ENCODE results near the gene TLX3.
"Not testable (repeated sequence)": the region's sequence is repeated elsewhere in the genome, so short reads cannot be mapped to it uniquely, and the experiment has no call there.

Gene TLX3

DNA sequence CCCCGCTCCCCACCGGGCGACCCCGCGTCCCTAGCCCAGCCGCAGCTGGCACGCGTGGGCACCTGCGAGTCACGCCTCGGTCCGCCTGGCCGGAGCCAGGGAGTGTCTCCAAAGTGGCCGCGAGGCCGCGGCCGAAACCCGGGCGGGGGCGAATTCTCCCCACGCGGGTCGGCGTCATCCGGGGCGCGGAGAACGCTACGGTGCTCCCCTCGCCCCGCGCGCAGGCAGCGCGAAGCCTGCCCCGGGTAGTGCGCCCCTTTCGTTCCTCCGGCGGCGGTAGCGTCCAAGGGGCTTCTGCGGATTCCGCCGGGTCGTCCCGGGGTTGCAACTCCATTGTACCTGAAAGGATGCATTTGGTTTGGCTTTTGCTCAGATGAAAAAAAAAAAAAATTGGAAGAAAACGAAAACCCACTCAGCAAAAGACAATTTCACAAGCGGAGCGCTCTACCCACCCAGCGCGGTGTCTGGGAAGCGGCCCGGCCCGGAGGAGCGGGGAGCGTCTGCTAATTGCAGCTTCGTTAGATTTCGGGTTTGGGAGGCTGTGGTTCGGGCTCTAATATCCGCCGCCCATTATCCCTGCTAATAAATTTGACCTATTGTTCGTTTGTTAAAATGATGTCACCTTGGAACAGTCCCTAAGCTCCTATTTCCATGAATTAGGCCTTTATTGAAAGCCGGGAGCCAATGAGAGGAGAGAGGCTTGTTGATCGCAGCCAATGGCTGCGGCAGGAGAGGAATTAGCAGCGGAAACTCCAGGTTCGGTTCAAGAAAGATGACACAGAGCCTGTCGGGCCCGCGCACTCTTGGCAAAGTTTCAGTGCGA is at the start of gene TLX3:
Gene TLX3 (plus strand): TSS at position 796 of the 823 bp plus-strand sequence. CDS start 118 bp downstream, outside the sequence.
- DNase-seq: no peak

DNA sequence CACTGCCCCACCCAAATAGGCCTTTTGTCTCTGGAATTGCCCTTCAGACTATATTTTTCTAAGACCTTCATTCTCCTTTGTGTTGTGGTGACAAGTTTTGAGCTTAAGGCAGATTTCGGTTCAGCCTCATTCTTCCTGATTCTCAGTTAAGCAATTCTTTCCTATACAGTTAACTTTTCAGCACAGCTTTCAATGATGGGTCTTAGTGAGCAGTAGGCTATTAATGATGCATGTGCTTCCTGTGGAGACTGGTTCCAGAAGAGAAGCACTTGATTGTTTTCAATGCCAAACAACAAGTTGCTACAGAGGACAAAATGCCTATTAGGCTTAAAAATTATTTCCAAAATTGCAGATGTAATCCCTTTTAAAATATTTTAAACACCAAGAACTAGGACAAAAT is 47.7 kb upstream of the TLX3 start:
- DNase-seq: no peak

DNA sequence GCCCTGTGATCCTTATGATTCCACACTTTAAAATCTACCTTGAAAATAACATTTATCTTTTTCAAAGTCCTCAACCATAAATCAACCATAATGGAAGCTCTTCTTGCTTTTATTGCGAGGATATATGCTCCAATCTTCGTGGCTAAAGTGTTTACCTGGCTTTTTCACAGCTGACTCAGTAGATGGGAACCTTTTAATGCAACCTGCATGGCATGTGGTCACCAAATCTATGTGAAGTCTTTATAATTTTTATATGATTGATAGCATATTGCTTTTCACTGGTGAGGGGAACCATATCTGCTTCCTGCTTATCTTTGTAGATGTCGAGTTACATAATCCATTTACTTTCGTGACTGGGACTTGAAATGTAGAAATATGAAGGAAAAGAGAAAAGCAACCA is 47.1 kb upstream of the TLX3 start:
- DNase-seq: no peak

DNA sequence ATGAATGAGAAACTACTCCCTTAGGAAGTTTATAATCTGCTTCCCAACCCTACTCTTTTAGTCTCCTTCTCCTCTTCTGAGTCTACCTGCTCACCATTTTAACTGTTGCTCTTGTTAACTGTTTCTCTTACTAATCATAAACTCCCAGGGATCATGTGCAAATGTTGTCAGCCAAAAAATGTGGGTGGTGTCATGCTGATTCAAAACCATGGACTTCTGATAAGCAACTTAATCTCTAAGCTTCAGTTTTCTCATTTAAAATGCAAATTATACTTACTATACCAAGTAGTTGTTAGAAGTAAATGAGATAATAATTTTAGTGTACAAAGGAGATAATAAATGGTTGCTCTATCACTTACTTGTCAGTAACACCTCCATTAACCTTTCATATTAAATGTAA is 45.9 kb upstream of the TLX3 start:
- DNase-seq: no peak

DNA sequence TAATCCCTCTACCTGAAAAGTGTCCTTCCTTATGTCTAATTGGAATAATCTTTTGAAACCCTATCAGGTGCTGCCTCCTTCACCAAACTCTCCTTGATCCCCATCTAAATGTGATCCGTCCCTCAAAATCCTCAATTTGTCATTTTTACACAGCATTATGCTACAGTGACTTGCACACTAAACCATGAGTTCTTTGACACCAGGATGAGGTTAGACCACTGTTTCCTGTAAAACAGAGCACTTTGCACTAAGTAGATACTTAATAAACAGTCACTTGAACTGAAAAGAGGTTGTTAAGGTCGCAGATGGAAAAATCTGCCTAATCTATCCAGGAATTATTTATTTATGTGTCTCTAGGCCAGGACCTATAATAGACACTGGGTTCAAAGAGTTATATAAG is 44.2 kb upstream of the TLX3 start:
- DNase-seq: no peak

GRCh38 chr5:171268700-171269620 is 40.1 kb upstream of the TLX3 start:
- no peak for DNase-seq

DNA sequence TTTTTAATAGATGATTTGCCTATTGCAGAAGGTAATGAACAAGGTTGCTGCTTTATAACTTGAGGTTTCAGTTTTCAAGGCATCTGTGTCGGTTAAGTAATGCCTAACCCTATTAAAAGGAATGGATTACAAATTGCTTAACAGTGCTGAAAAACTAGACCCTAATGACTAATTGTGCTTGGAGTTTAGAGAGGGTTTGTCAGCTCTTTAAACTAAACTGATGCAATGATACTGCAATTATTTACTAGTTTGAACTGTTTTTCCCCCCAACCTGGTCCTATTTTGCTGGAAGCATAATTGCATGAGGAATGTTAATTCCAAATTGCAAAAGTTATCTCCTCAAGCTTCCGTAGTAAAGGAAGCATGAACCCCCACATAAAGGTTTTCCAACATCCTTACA is 39.3 kb upstream of the TLX3 start:
- no peak for DNase-seq

GRCh38 chr5:171270136-171270535 is 38.9 kb upstream of the TLX3 start:
- DNase-seq: no peak

DNA sequence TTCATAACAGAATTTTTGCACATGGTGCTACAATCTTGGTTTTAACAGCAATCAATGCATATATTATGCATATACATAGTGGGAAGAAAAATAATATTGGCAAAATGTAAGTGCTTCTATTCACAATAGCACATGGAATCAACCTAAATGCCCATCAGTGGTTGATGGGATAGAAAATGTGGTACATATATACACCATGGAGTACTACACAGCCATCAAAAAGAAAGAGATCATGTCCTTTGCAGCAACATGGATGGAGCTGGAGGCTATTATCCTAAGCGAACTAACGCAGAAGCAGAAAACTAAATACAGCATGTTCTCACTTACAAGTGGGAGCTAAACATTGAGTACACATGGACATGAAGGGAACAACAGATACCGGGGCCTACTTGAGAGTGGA is 37.2 kb upstream of the TLX3 start:
- DNase-seq: no peak

- no peak for DNase-seq
These were observed 35.8 kb upstream of the TLX3 start for GRCh38 chr5:171272996-171273970.

- no peak for DNase-seq
These were observed 33.1 kb upstream of the TLX3 start for GRCh38 chr5:171275841-171276544.

GRCh38 chr5:171283753-171284152 is 25.3 kb upstream of the TLX3 start:
- DNase-seq: no peak

DNA sequence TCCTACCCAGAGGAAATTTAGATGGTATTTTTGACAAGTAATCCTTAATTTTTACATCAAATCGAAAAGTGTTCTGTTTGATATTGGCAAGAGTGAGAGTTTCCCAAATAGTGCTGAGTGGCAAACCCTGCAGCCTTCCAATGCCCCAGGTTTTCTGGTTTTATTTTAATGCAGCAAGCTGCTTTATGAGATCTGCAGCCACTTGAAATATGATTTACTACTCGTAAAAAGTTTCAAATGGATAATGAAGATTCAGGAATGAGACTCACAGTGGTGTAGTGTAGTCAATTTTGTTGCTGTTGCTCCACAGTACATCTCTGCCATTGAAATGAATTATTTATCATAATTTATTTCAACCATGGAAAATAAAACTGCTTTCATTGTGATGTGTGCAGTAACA is 23.6 kb upstream of the TLX3 start:
- DNase-seq: no peak

- DNase-seq: no peak
These were observed 21.0 kb upstream of the TLX3 start for GRCh38 chr5:171288066-171288465.

DNA sequence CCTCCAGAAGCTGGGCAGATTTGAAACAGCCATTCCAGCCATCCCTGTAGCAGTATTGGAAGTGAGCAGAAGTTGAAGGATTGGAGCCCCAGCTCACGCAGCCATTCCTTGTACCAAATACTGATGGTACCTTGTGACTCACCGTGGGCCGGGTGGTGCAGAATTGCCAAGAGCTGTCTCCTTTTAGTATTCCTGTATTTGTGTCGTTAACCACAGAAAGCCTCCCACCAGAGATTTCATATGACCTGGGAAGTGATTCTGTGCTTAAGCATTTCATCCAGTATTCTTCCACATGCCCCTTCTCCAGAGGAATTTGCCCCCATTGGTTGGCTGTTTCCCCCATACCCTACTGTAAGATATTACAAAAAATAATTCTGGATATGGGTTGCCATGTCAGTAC is 17.7 kb upstream of the TLX3 start:
- DNase-seq: no peak

DNA sequence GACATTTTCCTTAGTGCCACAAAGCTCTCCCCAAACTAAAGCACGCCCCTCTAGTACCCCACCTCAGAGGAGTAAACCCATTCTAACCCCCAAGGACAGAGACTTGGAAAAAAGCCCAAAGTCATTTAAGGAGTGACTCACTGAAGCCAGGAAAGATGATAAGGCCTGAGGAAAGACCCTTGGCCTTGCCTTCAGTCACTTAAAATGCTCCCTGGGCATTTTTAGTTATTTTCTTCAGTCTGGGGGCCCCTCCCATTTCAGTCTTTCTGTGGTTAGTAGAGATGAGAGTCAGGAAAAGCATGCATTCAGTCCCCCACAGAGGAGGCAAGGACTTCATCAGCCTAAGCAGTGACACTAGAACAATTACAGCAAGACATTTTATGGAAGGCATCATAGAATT is 13.7 kb upstream of the TLX3 start:
- DNase-seq: no peak

DNA sequence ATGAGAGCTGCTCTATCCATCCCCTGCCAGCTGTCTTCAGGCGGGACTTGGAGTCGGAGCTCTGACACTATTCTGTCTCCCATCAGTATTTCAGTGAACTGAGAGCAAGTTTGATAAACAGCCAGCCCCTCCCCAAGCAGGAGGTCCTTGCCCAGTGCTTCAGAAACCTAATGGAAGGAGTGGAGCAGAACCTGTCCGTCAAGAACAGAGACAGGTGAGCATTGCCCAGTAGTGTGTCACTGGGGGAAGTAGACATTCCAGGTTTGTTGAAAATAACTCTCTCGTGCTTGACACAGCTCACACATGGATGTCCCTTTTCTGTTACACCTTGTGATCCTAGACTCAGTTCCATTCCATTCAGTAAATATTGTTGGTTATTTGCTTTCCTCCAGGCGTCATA is 13.2 kb upstream of the TLX3 start:
- no peak for DNase-seq

- DNase-seq: not testable (repeated sequence)
These were observed 11.1 kb upstream of the TLX3 start for GRCh38 chr5:171297941-171298340.

DNA sequence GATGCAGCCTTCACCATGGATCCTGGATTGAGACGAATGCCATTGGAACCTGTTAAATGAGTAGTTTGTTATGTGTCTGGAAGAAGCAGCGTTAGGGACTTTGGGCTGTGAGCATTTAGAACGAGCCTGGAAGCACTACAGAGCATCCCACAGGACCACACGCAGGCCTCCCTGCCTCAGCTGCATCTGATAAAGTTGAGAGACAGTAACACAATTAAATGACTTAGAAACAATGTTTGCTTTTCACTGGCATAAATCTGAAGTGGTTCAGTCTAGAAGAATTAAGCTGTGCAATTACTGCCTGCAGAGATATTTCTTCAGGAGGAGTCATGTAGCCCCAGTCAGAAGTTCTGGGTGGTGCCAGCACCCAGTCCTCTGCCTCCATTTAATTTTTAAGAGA is 9.8 kb upstream of the TLX3 start:
- no peak for DNase-seq

GRCh38 chr5:171299851-171300250 is 9.2 kb upstream of the TLX3 start:
- no peak for DNase-seq

- DNase-seq: no peak
These were observed 8.7 kb upstream of the TLX3 start for GRCh38 chr5:171300358-171300757.

GRCh38 chr5:171306166-171306565 is 2.9 kb upstream of the TLX3 start:
- no peak for DNase-seq

All from activated CD4-positive, alpha-beta T cell treated with anti-CD3 and anti-CD28 coated beads, Interleukin-2, amount 50 U/mL, for 4 hours (primary cell).